Activated CD4-positive, alpha-beta T cell treated with anti-CD3 and anti-CD28 coated beads, Interleukin-2, amount 50 U/mL, for 16 hours (primary cell): ENCODE data around the gene CHI3L1.

Experiments used
- DNase-seq: peaks from one replicate; pipeline ENCODE4 v3.0.0-alpha.2; 2020

Gene CHI3L1

GRCh38 chr1:203167913-203168200 lies 18.6 kb downstream of the CHI3L1 start:
- DNase-seq = no peak

- no peak for DNase-seq
These were observed 19.2 kb downstream of the CHI3L1 start for GRCh38 chr1:203167026-203167912.

GRCh38 chr1:203166192-203166940 lies 20.1 kb downstream of the CHI3L1 start:
- DNase-seq = no peak

GRCh38 chr1:203165800-203166161 lies 20.7 kb downstream of the CHI3L1 start:
- DNase-seq = no peak

GRCh38 chr1:203165101-203165799 lies 21.3 kb downstream of the CHI3L1 start:
- no peak for DNase-seq

- DNase-seq = no peak
These were observed 22.4 kb downstream of the CHI3L1 start for GRCh38 chr1:203163891-203164635.

DNA sequence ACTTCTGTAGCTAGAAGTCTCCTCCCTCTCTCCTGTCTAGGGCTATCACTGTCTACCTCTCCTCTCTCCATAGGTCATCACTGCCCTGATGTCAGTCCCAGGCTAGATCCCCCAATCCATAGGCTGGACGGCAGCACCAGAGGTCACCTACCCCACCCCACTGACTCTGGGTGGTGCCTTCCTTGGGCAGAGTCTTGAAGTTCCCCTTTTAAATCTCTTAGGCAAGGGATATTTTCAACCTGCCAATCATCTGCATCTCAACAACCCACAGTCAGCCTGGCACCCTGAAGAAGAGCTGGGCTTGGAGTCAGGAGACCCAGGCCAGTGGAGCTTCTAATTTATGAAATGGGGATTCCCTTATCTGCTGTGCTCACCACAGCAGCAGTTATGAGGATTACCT lies 24.1 kb downstream of the CHI3L1 start:
- no peak for DNase-seq

DNA sequence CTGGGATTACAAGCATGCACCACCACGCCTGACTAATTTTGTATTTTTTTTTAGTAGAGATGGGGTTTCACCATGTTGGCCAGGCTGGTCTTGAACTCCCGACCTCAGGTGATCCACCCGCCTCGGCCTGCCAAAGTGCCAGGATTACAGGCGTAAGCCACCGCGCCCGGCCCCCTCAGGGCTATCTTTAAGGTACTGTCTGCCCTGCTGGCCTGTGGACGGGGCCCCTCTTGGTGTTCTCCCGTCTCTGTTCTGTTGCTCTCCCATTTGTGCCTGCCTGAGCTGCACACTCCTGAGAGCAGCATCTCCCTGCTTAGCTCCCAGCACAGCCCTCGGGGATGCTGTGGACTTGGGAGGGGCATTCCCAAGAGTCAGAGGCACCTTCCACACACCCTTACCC lies 24.8 kb downstream of the CHI3L1 start:
- no peak for DNase-seq

DNA sequence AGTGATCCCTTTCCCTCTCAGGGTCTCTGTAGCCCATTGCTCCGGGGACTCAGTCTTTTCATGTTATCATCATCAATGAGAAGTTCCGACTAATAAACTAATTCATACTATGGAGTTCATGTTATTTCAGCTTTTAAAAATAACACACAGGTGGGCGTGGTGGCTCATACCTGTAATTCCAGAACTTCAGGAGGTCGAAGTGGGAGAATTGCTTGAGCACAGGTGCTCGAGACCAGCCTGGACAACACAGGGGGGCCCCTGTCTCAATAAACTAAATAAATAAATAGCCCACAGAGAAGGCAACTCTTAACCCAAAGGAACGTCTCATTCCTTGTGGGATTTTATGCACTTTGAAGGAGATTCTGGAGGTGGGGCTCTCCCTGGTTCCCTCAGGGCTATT lies 25.3 kb downstream of the CHI3L1 start:
- DNase-seq = no peak

DNA sequence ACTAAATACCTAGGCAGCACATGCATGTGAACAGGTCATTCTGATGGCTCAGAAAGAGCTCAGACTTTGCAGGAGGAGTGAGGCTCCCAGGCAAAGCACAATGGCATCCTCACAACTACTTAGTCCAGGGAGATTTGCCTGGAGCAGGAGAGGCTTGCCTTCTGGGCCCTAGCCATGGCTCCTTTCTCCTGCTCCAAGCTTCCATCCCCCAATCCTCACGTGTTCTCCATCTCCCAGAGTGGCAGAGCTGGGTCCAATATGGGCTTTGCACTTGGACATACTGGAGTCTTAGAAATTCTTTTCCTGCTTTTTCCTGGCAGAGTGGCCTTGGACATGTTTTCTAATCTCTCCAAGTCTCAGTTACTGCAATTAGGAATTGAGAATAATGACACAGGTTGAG lies 26.7 kb downstream of the CHI3L1 start:
- DNase-seq = no peak

GRCh38 chr1:203158960-203159665 lies 27.4 kb downstream of the CHI3L1 start:
- DNase-seq = no peak

DNA sequence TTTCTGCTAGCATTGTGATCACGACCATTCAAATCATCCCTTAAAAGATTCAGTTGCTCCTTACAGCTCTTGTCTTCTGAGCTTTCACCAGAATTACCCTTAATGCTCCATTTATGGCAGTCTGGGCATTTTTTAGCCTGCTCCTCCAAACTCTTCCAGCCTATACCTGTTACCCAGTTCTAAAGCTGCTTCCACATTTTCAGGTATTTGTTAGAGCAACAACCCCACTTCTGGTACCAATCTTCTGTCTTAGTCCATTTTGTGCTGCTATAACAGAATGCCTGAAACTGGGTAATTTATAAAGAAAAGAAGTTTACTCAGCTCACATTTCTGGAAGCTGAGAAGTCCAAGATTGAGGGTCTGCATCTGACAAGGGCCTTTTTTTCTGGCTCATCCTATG lies 28.1 kb downstream of the CHI3L1 start:
- no peak for DNase-seq

DNA sequence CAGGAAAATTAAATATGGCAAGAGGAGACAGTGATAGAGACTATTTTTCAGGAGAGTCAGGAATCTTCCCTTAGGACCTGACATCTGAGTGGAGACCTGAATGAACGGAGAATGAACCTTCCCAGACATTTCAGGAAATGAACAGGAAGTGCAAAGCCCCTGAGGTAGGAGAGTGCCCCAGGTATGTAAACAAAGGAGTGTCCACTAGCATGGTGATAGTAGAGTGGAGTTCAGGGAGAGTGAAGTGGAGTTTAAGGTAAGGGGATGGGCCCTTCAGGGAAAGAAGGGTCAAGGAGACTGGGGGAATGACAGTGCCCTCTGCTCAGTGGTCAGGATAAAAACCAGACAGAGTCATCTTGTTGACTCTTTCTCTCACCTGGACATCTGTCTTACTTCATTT lies 30.2 kb downstream of the CHI3L1 start:
- no peak for DNase-seq

DNA sequence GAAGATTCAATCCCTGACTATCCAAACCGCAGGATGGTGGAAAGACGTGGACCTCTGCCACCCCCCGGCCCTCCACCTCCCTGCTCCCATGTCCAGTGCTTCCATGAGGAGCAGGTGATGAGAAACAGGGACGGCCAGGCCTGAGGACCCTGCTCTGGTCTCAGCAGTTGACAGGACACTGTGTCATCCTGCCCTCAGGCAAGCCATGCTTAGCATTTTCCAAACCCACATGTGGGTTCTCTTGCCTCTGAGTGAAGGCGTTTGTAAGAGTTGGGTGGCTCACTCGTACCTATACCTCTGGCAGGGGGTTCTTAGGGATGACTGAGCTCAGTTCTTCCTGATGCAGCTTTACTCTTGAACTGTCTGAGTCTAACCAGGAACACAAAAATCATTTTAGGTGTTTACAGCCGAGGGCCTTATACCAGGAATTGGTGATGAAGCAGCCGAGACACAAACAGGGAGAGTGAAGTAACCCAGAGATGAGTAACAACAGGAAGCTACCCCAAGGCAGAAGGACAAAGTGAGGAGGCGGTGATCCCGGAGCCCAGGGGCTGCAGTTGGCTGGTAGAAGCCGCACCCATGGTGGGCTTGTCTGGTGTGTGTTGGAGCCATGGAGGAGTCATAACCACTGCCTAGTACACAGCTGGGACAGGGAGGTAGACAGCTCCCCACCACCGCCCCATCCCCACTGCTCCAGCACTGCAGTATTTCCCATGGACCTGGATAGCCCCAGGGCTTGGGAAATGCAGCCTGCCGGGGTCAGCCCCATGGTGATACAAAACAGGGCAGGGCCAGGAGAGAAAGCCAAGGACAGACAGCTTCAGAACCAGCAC lies 32.3 kb downstream of the CHI3L1 start:
- DNase-seq = no peak

- no peak for DNase-seq
These were observed 33.2 kb downstream of the CHI3L1 start for GRCh38 chr1:203153051-203153988.

DNA sequence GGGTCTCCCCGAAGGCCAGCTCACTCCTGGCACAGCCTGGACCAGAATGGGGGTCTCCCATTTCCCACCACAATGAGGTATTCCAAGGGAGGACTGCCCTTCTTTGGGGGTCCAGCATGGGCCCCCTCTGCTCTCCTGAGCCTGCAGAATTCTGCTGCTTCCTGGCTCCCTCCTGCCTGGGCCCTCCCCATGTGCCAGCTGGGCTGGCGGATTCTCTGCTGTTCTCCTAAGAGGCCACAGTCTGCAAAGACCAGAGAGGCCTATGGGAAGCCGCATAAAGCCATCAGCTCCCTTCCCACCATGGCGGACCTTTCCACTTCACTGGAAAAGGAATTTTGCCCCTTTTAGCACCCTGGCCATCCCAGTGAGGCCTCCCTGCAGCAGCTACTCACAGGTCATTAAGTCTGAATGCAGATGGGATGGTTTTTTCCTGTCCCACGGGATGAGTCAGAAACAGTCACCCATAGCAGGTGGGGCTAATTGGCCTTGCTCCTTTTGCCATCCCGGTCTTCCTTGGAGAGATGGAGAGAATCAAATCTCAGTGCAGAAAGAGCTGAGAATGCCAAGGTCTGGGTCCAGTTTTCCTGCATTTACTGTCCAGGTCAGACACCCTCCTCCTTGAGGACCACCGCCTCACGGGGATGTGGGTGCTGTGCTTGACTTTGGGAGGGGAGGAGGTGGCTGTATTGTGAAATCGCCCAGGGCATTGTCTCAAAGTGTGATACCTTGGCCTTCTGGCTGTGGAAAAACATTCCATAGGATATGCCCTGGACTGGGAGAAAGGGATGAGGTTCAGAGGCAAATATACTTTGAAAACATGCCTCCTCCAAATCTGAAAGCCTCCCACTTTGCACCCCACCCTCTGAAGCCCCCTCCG lies 34.1 kb downstream of the CHI3L1 start:
- DNase-seq = no peak

- no peak for DNase-seq
These were observed 34.9 kb downstream of the CHI3L1 start for GRCh38 chr1:203151362-203152157.

DNA sequence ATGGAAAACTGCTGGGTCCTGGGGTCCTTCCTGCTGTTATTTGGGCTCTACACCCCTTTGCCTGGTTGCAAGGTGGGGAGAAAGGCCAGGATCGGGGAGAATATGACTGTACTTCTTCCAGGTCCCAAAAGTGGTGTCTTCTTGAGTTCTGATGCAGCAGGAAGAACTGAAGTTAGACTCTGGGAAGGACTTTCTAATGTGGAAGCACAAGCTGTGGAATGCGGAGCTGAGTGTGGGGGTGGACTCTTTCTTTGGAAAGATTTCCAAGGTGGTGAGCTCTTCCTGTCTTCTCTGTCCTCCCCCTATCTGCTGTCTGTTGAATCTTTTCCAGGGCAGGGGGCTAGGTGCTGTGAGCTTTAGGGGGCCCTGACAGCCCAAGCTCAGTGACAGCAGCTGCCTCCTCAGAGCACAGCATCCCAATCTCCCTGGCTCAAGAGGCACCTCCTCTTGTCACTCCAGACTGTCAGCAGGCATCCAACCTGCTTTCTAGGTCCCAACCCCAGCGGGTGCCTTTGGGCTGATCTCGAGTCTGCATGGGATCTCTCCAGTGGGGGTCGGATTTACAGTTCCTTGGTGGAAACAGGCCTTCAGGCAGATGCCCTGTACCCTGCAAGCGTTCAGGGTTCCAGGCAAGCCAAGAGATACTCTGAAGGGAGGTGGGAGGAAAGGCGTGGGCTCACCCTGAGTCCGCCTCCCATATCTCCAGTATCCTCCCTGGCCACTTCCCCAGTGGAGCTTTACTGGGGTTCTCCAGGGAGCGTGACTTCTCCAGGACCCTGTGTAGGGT lies 35.8 kb downstream of the CHI3L1 start:
- DNase-seq = no peak
